Stimulated activated CD8-positive, alpha-beta memory T cell treated with anti-CD3 and anti-CD28 coated beads, Interleukin-4, amount 100 ng/mL, for 24 hours (primary cell): ENCODE data around the gene ICE1.
"Not testable (repeated sequence)": the region's sequence is repeated elsewhere in the genome, so short reads cannot be mapped to it uniquely, and the experiment has no call there.

Experiments
- DNase-seq: peaks from one replicate; pipeline ENCODE4 v3.0.0-alpha.2; 2020; ENCODE audit warnings: low read depth

Gene ICE1

DNA sequence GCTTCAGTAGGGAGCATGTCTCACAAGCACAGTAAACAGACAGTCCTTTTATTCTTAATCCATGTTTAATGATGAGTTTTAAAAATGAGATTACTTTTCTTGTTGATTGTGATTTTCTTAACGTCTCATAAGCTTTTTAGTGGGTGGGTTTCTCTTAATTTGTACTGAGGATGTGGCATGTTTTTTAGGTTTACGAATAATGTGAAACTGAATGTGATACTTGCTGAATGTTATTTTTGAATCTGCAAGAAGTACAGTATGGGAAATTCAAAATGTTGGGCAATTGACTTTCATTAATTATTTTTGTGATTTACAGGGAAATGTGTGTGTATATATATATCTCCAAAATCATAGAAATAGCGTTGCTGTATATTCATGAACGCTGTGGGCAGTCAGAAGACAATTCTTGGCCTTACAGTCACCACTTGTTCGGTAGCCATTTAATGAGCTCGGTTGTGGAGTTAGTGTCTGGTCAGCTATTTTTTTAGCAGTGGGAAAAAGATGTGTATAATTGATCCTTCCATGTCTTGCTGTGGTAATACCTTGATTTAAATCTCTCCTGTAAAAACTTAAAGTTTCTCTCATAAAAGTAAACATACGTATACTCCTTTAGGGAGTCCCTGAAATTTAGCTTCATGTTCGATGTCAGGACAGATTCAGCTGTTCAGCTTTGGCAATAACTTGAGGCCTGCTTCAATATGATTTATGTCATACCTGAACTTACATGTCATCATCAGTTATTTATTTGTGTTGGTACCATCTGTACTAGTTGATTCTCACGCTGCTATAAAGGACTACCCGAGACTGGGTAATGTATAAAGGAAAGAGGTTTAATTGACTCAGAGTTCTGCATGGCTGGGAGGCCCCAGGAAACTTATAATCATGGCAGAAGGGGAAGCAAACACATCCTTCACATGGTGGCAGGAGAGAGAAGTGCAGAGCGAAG is 15.0 kb downstream of the ICE1 start:
- no peak for DNase-seq

DNA sequence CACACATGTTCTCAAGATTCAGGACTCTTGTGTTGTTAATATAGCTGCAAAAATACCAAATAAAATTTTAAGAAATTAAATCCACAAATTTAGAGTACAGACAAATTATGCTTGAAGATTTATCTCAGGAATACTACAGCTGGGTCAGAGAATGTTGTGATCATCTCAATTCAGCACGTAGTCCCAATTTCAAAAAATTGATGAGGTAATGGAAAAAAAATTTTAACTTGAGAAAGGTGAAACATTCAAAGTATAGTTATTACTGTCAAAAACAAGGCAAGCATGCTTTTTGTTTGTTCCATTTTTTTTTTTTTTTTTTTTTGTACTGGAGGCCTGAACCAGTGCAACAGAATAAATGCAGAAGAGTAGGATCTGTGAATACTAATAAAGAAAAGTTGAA is 29.4 kb downstream of the ICE1 start:
- DNase-seq = no peak

DNA sequence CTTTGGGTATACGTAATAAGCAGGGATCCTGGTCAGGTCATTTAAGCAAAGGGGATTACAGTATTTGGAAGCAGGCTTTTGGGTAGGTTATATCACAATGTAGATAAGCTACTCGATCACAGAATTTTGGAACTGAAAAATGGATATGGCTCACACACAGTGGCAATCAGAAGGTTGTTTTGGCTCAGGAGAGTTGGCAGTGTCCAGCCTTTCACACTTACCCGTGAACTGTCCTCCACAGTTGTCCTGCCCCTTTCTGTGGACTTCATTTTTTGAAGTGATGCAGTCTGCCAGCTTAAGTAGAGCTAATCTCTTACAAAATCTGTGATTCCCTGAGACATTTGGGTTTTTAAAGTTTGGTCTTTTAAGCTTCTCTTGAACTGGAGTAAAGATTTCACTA is 30.7 kb downstream of the ICE1 start:
- no peak for DNase-seq

DNA sequence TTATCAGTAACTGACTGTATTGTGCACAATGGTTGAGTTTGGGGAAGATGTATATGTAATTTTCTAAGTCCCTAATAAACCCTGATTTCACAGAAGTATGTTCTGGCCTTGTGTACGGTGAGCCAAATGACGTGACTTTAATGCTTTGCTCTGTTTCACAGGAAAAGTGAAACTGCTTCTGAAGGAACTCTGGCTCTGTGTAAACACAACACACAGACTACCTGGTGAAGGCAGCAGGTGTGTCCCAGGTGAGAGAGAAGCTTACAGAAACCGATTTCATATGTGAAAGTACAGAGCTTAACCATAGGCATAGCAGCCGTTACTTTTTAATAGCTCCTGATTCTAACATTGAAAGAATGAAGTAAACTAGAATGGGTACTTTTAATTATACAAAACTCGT is 31.9 kb downstream of the ICE1 start:
- no peak for DNase-seq

DNA sequence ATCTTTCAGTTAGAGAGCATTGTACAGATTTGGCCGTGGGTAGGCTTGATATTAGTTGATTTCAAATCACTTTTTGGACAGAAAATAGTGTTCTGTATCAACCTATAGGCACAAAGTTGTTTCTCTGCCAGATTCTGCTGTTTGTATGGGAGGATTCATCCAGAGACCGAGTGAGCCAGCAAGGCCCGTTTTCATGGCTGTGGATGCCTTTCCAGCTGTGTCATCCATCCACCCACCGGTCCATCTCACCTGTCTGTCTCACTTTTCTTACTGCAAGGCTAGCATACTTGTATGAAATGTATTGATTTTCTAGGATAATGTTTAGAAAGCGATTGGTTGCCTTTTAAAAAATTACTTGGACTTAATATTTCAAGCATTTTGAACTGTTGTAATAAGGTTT is 34.4 kb downstream of the ICE1 start:
- no peak for DNase-seq

DNA sequence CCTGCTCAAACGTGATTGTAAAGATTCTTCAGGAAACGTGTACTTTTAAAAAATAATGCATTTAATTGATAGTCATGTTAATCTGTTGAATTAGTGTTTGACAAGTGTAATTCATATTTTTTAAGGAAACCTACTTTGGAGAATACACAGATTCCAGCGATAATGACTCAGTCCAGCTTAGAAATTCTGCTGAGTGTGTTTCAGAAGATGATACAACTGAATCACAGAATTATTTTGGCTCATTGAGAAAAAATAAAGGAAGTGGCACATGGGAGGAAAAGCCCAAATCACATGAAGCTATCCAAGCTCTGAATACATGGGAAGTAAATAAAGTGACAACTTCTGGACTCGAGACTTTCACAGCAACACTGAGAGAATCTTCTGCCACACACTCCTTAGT is 37.8 kb downstream of the ICE1 start:
- DNase-seq = no peak

DNA sequence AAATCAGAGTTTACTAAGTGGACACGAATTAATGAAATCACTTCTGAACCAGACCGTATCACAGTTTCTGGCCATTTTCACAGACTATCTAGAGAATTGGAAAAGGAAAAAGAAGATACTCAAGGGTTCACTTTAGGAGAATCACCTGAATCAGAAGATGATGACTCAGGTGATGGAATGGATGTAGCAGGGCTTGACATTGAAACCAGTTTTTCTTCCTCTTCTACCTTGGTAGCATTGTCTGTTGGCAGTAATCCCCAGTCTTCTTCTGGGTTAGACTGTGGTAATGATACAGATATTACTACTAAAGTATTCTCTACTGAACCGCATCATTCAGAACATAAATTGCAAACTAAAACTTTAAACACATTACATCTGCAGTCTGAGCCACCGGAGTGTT is 38.5 kb downstream of the ICE1 start:
- DNase-seq = no peak

DNA sequence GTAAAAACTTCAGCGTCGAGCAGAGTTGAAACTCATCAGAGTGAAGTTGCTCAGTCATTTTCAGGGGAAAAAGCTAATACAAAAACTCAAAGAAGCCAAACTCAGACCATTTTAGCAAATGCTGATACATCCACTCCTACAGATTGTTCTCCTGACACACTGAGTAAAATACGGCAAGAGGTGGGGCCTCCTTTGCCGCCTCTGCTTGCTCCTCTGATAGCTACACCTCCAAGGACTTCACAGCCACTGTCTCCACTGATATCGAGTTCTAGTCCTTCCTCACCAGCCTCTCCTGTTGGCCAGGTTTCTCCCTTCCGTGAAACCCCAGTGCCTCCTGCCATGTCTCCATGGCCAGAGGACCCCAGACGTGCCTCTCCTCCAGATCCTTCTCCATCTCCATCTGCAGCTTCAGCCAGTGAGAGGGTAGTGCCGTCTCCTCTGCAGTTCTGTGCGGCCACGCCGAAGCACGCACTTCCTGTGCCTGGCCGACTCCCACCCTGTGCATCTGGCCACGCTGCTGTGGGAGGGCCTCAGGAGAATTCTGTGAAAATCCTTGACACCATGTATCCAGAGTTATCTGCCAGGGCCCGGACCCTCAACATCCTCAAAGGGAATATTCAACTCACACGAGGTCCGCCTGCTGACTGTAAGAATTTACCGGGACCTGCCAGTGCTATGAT is 41.7 kb downstream of the ICE1 start:
- DNase-seq = no peak

DNA sequence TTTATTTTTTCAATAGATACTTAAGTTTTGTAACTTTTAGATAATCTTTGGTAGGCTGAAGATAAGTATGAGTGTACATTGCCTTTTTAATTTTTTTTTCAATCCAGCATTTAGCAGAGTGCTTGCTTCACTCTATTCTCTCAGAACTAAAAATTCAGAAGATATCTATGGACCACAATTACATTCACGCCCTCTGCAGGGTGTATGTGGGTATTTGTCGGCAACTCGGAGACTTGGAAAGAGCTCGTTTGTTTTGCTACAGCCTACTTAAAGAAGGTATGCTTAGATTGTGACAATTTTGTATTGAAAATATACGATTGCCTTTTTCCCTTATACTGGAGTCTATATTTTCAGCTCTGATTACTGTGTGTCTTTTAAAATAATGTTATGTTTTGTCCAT is 43.8 kb downstream of the ICE1 start:
- DNase-seq = no peak

DNA sequence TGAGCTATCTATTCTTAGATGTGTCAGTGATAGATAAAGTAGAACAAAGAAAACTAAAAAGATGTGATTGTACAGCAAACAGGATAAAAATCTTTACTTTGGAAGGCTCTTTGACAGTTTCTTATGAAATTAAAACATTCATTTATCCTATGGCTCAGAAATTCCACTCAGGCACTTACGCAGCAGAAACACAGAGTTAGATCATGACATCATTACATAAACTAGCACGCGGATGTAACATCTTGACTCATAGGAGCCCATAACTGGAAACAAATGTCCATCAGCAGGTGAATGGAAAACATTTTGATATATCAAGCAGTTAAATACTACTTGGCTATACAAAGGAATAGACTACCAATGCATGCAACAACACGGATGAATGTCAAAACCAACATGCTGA is 45.3 kb downstream of the ICE1 start:
- no peak for DNase-seq

DNA sequence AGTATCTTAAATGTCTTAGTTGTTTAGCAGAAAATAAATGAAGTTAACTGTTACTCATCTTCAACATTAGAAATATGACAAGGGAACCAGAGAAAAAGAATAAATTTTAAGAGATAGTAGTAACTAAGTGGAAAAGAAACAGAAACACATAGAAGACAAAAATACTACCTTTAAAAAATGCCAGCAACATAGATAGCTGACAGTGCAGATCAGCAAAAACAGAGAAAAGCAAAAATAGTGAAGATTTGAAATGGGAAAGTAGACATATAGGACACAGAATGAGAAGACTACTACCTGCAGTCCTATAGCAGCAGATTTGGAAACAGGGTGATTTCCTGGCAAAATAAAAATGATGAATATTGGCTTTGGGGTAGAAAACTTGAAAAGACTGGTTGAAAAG is 48.5 kb downstream of the ICE1 start:
- DNase-seq = no peak

DNA sequence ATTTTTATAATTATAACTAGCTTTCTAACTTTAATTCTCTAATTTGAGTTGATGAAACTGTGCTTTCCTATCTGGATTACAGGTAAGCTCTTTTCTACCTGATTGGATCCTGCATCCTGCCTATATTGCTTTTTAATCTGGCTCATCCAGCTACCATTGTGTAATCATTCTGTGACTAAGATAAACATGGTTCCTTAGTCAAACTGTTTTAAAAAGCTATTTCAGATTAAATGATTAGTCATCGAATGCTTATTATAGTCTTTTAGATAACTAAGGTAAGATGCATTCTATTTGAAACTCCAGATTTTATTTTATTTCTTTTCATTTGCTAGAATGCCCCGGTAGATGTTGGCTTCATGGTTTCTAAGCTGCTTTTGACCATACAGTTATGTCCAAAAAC is 50.7 kb downstream of the ICE1 start:
- no peak for DNase-seq

DNA sequence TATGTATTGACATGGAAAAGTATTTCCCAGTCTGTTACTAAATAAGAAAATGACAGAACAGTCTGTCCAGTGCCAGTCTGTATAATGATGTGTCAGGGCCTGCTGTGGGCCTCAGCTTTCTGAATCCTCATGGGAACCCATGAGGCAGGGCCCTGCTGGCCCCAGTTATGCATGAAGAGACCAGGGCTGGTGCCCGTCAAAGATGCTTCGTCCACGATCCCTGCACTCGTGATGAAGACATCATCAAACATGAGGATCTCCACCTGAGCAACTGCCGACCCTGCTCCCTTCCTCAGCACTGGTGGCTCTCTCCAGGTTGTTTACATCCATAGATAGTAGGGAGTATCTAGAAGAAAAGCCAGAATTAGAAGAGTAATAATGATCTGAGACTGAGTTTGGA is 52.5 kb downstream of the ICE1 start:
- no peak for DNase-seq

DNA sequence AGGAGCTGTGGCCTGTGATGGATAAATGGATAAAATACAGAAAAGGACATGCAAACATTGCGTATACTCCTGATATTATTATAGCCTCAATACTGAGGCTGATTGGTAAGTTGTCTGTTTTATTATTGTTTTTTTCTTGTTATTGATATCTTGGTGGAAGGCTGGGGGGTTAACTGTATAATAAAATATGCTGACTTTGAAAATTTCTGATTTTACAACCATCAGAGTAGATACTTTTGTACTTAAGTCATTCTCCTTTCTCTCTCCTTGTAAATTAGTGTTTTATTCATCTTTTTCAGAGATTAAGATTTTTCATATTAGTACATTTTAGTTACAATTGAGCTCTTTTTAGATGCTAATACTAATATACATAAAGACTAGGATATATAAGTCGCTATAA is 53.5 kb downstream of the ICE1 start:
- DNase-seq = no peak

DNA sequence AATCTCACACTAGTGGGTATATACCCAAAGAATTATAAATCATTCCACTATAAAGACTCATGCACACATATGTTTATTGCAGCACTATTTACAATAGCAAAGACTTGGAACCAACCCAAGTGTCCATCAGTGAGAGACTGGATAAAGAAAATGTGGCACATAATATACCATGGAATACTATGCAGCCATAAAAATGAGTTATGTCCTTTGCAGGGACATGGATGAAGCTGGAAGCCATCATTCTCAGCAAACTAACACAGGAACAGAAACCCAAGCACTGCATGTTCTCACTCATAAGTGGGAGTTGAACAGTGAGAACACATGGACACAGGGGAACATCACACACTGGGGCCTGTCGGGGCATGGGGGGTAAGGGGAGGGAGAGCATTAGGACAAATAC is 57.1 kb downstream of the ICE1 start:
- DNase-seq = not testable (repeated sequence)

DNA sequence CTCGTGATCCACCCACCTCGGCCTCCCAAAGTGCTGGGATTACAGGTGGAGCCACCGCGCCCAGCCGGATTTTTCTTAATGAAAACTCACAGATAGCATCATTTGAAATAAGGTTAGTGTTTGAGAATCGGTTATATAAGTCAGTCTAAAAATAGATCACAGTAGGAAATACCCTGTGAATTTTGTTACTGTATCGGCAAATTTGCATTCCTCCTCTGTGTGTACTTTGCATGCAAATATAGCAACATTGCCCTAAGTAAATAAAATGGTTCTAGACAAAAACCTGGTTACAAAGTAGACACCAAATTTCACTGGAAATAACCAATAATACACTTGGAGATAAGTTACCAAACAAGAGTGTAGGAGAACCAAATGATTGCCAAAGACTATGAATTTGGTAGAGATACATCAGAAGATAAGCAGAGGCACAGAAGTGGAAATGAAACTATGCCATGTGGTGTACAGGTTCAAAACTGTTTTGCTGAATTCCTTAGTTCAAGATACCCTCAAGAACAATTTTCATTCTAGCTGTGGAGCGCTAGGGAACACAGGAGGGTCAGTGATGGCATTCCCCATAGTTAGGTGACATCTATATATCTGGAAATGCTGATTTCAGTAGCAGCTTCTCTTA is 58.1 kb downstream of the ICE1 start:
- DNase-seq = no peak

DNA sequence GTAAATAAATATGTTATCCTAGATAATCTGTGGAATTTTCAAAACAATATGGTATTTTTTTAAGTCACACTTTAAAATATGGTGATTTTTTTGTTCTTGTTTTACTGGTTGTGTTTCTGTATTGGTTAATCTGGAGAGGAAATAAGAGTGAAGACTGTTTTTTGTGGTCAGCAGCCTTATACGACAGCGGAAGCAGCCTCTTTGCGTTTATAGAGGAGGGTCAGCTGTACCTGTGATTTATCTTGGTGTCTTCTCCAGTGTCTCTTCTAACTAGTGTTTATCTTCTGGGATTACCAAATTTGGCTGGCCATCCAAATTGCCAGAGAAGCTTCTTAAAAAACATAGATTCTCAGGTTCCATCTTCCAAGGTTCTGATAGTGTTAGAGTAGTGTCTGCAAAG is 58.7 kb downstream of the ICE1 start:
- DNase-seq = no peak

DNA sequence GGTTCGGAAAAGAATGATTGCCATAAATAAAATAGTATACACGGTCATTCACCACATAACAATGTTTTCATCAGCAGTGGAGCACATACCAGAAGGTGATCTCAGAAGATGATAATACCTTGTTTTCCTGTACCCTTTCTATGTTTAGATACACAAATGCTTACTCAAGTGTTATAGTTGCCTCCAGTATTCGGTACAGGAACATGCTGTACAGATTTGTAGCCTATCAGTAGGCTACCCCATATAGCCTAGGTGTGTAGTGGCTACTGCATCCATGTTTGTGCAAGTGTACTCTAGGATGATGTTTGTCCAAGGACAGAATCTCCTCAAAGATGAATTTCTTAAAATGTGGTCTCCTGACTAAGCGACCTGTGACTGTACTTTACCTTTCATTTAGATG is 59.2 kb downstream of the ICE1 start:
- DNase-seq = no peak

DNA sequence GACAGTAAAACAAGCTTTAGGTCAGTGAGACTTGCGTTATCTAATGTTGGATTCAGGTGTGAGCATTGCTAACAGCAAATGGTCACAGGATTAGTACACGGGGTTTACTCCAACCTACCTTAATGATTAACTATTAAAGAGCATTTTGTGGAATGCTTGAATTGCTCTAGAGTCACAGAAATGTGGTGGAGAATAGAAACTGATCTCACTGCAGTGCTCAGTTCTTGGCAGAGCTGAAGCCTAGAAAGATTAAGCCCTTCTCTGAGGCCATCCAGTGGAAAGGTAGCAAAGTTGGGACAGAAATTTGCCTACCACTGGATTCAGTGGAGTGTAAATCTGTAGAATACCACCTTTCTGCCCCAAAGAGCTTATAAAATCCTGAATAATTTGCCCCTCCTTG is 60.9 kb downstream of the ICE1 start:
- DNase-seq = no peak

DNA sequence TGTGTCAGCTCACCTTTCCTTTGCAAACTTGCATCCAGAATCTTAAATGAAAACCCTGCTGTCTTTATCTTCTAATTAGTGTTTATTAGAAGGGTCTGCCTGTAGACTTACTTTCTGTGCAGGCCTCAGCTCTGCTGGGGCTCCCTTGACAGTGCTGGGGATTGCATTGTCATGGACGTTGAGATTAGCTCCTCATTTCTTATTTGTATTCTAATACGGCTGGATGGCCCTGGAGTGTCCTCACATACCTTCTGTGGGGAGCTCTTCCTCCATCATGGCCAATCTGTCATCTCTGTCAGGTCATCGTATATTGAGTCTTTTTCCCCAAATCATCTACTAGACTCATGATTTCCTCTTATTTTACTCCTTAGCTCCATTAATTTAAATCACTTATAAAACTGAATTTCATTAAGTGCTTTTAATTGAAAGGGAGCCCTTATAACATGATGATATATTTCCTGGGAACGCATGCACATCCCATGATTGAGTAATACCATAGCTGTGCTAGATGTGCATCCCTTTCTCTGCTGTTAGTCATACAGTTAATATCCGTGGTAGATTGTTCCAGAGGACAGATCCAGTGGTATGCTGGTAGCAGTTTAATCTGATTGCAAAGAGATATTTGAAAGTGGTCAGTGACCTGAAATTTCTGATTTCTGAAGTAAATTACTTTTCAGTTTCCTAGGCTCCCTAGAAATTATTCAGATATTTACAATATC is 61.6 kb downstream of the ICE1 start:
- DNase-seq = no peak

DNA sequence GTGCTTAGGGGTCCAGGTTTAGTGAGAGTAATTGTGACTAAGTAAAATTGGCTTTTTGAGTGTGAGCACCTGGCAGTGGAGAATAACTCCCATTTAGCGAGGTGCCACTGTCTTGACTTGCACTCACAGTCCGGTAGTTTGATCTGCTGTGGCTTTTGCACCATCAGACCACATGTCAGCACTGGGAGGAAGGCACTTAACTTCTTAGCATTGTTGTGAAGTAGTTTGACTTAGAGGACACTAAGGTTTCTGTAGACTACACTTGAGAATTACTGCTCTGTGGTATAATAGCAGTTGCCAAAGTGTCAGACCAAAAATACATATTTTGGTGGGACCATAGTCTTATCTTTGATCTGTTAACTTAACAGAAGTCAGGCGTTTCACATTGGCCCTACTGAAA is 63.6 kb downstream of the ICE1 start:
- DNase-seq = no peak

DNA sequence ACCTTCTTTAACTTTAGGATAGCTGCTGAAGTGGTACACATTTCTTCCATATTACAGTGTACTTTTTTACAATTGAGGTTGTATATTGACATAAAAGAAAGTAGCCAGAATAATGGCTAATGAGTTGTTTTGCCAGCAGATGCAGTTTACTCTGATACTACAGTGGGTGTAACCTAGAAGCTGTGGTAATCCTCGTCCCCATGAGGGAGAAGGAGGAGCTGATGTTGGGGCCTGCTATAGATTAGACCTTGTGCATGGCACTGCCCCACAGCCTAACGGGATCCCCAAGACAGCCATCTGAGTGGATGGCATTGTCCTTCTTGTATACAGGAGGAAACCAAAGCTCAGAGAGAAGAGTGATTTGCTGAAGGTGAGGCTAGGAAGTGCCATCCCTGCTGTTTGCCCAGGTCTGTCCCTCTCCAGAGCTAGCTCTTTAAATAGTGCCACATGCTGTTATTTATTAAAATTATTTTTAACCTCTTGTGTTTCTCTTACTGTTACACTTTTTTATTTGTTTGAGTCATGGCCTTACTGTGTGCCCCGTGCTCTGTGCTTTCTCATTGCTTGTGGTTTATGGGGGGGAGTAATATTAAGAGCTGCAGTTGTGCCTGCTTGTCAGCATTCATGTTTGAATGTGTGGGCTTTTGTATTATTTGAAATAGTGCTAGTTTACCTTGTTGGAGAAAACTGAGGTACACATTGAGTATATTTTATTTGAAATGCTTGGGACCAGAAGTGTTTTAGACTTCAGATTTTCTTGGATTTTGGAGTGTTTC is 65.3 kb downstream of the ICE1 start:
- no peak for DNase-seq
